ENCODE measurements around the gene PCNX2.
"Not testable (repeated sequence)": the region's sequence is repeated elsewhere in the genome, so short reads cannot be mapped to it uniquely, and the experiment has no call there.

Gene PCNX2

DNA sequence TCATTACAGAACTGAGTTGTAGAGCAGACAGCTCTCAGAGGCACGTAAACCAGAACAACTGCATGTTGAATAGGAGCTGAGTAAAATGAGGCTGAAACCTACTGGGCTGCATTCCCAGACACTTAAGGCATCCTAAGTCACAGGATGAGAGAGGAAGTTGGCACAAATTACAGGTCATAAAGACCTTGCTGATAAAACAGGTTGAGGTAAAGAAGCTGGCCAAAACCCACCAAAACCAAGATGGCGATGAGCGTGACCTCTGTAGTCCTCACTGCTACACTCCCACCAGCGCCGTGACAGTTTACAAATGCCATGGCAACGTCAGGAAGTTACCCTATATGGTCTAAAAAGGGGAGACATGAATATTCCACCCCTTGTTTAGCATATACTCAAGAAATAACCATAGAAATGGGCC is 187.8 kb downstream of the PCNX2 start:
- DNase-seq (ENCODE audit: low read depth, low spot score), result peak; percentile 70

DNA sequence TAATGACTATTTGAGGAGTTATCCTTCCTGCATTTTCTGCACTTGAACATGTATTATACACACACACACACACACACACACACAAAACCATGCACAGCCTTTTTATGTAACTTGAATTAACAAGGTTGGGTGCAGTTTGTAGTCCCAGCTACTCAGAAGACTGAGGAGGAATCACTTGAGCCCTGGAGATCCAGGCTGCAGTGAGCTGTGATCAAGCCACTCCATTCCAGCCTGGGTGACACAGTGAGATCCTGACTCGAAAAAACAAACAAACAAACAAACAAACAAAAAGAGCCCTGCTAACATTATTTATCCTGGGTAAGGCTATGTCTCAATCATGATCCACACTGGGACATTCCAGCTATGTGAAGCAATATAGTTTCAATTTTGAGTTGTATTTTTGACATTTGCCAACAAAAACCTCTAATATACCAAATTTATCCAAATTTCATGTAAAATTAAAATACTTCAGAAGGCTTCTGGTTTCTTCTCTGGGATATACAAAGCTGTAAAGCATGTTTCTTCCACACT is 188.3 kb downstream of the PCNX2 start:
- peak; percentile 18 for DNase-seq (ENCODE audit: low read depth, low spot score)

DNA sequence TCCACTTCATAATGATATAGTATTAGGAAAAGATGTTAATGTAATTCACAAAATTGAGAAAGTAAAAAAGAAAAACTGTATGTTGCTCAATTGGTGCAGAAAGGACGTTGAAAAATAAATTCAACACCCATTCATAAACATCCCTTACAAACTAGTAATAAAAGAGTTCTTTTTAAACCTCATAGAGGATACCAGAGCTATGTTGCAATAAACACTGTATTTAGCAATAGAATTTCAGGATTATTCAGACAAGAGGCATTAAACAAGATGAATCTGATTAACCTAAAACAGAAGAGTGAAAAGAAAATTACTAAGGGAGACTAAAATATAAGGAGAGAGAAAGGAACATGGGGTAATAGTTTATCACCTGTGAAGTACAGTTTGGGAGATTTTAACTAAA is 190.3 kb downstream of the PCNX2 start:
- DNase-seq (ENCODE audit: low read depth, low spot score), result no peak

DNA sequence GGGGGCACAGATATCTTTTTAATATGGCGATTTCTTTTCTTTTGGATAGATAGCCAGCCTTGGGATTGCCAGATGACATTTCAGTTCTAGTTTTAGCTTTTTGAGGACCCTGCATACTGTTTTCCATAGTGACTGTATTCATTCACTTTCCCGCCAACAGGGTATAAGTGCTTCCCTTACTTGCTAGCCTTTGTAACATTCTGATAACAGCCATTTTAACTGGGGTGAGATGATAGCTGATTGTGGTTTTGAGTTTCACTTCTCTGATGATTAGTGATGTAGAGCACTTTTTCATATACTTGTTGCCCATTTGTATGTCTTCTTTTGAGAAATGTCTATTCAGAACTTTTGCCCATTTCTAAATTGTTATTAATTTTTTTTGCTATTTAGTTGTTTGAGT is 193.2 kb downstream of the PCNX2 start:
- no peak for DNase-seq (ENCODE audit: low read depth, low spot score)

DNA sequence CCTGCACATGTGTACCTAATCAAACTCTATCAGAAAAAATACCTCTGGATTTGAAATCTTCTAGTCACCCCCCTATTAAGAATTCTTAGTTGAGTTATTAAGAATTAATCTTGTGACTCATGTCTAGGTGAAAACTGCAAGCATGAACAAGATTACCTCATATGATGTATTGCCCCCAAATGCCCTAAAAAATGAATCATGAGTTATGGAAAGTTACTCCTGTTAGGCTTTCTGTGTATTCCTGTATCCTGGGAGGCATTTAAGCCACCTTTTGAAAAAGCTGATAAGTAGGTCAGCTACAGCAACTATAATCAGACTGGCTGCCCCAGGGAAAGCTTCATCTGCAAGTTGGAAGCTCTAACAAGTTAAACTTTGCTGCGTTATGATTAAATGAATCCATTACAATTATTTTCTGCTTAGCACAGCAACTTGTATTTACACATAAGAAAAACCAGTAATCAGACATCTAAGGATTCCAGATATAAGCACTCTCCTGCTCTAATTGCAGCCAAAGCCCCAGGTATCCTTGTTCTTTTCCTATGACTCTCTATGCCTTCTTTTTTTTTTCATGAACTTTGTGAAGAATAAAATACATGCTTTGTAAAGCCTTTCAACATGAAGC is 197.5 kb downstream of the PCNX2 start:
- no peak for DNase-seq (ENCODE audit: low read depth, low spot score)

DNA sequence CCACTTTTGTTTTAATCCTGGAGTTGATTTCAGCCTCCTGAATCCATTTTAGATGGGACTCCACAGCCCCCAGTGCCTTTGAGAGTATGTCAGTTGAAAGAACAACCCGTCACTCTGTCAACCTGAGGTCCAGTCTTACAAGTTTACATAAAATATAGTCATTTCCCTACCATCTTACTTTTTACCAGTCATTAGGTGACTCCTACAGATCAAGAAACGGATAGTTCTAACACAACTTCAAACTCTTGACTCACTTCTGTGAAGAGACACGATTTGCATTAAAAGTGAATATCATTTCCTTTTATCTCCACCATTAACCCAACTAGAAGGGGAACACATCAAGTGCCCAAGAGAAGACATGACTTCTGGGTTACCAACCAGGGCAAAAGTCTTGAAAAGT is 198.0 kb downstream of the PCNX2 start:
- DNase-seq (ENCODE audit: low read depth, low spot score), result no peak

DNA sequence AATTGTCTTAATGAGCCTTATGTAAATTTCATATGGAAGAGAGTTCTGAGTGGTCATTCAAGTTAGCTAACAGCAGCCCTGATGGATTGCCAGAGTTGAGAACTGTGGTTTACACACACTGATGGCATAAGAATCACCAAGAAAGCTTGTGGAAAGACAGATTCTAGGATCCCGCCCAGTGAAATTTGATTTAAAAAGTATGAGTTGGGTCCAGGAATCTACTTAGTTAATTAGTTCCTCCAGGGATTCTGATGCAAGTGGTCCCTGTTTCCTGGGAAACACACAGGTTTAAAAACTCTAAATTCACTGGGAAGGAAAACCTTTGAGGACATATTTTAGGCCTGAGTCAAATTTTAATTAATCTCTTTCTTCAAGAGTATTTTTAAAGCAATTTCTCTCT is 200.8 kb downstream of the PCNX2 start:
- DNase-seq (ENCODE audit: low read depth, low spot score), result peak; percentile 54

DNA sequence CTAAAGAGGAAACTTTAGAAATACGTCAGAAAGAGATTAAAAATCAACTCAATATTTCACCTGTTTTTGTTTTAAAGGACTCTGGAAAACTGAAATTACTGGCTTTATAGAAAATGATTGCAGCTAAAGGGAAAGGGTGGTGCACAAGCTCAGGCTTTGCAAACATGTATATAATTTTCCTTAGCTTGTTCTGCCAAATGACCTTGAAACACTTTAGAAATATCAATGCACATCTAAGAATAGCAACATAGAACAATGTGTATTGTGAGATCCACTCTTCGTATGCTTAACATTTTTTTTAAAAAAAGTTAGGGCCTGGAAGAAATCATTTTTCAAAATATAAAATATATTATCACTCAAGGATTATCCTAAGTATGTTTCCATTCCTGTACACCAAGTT is 201.3 kb downstream of the PCNX2 start:
- DNase-seq (ENCODE audit: low read depth, low spot score), result no peak

DNA sequence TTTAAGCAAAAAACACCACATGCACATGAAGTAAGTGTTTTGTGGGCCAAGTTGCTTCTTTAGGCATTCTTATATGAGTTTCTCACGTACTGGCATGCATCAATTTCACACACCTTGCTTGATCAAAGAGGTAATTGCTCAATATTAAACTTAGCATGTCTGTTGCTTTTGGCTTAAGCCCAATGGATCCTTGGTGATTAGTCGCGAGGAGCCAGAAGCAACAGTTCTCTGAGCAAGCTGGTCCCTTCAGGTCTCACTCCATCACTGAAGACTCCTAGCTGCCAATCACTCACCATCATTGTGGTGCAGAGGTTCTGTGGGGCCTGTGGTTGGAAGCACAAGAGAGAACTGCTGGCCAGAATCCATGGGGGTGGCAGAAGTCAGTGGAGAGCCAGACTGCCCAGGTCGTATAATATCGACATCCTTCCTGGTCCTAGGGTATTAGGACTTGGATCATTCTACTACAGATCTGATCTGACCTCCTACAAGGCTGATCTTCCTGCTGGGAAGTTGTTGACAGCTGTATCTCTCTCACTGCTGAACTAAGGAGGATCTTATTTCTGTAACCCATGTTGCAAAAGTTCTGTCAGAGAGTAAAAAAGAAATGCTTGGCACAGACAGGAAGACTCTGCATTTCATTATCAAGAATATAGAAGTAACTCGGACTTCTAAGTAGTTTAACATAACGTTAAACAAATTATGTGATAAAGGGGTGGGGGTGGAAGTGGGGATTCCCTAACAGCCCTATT is 204.6 kb downstream of the PCNX2 start:
- no peak for DNase-seq (ENCODE audit: low read depth, low spot score)

DNA sequence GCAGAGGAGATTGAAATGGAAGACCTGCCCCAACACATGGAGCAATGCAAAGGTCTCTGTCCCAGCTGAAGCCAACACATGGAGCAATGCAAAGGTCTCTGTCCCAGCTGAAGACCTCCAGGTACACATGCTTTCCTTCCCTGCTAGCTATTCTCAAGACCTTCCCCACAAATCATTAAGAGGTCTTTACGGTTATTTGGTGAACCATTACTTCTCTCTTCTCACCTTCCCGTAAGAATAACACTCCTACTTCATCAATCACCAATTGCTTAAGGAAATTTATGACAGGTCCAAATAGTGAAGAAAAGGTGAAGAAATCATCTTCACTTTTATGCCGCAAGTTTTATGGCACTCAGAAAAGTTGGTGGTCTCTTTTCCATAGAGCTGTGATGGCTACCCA is 206.3 kb downstream of the PCNX2 start:
- no peak for DNase-seq (ENCODE audit: low read depth, low spot score)

DNA sequence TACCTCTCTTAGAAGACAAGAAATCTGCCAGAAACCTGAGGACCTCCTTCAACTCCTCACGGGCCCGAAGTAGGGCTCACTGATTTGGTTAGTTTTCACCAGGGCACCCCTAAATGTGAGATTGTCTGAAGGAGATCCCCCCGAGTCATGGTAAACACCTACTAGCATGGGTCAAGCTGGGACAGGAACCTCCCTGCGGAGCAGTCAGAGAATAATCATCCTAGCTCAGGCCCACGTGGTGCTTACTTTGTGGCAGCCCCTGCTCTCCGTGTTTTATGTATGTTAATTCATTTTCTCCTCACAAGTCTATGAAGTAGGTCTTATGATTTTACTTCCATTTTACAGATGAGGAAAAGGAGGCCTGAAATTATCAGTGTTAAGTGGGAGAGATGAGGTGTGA is 206.9 kb downstream of the PCNX2 start:
- no peak for DNase-seq (ENCODE audit: low read depth, low spot score)

DNA sequence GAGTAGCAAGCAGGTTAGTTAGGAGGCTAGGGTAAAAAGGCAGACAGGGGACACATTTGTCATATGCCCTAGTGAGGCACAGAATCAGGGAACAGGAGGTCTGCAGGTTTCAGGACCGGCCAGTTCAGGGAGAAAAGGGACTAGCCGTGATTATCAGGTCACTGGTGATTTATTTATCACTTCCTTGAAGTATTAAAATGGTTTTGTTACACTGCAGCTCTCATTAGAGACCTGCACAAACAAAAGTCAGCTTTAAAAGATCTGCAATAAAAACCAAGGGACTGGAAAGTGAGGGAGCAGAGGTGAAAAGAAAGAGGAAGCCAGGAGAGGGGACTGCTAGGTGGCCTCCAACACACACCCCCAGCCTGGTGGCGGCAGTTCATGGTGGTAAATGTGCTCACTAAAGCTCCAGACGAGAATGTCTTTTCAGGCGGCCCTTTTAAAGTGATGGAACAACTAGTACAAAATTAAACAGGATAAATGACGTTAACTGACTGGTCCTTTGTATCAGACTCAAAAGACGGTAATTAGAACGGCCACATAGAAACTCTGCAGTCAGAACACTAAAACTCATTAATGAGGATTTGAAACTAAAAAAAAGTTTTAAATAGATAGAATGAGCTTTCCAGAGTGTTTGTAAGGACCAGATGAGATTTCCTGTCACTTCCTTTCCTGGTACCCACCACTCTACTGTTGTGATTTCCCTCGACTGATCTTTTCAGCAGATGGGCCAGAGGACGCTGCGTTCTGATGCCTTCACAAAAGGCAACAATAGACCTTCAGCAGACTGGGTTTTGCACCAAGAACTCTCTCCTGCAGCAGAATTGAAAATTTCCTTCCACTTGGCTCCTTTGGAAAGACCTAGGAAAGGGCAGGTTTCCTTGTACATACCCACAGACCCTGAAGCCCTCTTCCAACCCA is 208.3 kb downstream of the PCNX2 start:
- no peak for DNase-seq (ENCODE audit: low read depth, low spot score)

DNA sequence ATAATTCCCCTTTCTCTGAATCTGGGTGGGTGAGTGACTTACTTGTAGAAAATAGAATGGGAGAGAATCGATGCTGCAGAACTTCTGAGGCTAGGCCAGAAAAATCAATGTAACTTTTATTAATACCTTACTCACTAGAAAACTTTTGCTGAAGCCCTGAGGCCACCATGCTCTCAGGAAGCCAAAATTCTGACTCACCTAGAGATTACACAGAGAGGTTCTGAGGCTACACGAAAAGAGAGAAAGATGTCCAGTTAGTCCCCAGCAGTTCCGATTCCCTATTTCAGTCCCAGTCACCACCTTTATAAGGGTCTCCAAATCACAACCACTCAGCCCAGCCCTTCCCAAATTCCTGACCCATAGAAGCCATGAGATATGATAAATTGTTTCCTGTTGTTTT is 210.0 kb downstream of the PCNX2 start:
- DNase-seq (ENCODE audit: low read depth, low spot score), result no peak

DNA sequence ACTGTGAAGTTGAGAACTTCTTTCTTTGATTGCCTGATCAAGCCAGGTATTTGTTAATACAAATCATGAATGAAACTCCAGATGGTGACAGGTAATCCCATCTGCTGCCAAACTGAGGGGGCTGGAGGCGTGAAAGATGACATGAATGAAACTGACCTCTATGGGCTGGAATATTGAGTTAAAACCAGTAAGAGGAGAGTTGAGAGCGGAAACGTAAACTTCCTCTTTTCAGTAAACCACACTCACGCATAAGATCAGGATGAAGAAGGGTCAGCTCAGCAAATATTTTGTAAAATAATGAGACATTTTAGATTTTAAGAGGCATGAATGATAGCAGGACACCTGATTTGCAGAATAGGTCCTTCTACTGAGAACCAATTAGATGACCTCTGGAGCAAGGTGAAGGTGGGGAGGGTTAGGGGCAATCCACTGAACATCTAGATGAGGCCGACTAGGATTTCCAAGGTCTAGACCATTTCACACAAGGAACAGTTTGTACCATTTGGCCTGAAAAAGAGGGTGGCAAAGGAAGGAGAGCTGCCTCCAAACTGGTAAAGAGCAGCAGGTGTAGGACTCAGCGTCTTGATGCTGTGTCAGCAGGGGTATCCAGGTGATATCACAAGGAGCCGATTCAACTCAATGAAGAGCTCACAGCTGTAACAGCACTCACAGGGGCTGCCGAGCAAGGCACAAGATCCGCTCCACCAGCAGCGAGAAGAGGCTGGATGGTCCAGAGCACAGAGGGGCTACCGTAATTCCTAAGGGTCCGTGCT is 212.6 kb downstream of the PCNX2 start:
- no peak for DNase-seq (ENCODE audit: low read depth, low spot score)

DNA sequence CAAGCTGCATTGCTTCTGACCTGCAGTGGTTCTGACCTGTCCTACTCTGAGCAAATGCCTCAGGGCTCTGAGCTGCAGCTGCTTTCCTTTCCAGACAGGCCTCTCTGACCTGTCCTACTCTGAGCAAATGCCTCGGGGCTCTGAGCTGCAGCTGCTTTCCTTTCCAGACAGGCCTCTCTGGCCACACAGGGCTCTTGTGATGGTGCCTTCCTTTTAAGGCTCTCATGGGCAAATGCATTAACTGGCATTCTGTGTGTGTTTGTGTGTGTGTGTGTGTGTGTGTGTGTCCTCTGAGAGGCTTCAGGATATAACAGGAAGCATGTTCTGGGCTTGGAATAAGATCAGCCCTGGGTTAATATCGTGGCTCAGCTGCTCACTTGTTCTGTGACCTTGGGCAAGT is 213.8 kb downstream of the PCNX2 start:
- DNase-seq (ENCODE audit: low read depth, low spot score), result no peak

DNA sequence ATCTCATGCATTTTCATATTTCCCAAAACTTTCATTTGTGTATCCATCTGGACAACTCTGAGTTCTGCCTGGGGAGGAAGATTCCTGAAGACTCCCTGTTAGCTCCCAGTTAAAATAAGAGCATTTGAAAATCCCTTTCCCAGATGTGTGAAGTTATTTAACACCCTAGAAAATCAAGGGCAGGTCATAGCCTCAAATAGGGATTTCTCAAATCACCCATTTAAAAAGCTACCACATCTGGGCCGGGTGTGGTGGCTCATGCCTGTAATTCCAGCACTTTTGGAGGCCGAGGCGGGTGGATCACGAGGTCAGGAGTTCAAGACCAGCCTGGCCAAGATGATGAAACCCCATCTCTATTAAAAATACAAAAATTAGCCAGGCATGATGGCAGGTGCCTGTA is 214.7 kb downstream of the PCNX2 start:
- not testable (repeated sequence) for DNase-seq (ENCODE audit: low read depth, low spot score)

DNA sequence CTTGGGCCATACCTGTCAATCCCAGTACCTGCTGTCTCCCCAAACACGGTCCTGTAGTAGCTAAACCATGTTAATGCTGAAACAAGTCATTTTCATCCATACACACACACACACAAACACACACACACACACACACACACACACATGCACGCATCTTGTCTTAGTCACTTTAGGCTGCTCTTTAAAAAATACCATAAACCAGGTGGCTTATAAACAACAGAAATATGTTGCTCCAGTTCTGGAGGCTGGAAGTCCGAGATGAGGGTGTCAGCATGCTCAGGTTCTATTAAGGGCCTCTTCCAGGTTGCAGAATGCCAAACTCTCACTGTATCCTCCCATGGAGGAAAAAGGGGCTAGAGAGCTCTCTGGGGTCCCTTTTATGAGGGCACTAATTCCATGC is 215.2 kb downstream of the PCNX2 start:
- DNase-seq (ENCODE audit: low read depth, low spot score), result no peak

DNA sequence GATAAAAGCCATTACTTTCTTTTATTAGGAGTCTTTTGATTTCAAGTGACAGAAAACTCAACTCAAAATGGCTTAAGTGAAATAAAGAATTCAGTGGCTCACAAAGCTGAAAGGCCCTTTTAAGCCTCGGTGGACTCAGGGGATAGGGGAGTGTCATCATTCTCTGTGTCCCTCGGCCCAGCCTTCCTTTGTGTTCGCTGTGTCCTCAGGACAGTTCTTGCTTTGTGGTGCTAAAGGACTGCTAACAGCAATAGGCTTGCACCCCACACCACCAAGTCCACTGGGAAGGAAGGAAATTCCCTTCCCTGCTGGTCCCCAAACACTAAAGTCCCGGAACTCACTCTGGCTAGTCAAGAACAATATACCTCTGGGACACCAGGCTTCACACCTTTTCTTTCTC is 216.0 kb downstream of the PCNX2 start:
- no peak for DNase-seq (ENCODE audit: low read depth, low spot score)

DNA sequence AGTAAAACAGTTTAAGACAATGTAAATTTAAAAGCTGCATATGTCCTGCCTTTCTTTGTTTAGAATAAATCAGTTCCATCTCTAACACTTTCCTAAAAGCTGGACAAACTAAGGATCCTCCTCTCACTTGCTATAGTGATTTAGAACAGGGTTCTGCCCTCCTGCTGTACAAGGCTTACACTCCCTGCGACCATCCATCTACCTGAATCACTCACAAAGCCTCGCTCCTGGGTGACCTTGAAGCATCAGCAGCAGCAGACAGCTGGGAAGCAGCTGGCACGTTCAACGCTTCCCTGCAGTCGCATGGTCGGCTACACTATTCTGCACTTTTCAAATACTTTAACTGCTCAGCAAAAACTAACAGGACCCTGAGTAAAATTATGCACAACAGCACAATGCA is 217.1 kb downstream of the PCNX2 start:
- no peak for DNase-seq (ENCODE audit: low read depth, low spot score)

DNA sequence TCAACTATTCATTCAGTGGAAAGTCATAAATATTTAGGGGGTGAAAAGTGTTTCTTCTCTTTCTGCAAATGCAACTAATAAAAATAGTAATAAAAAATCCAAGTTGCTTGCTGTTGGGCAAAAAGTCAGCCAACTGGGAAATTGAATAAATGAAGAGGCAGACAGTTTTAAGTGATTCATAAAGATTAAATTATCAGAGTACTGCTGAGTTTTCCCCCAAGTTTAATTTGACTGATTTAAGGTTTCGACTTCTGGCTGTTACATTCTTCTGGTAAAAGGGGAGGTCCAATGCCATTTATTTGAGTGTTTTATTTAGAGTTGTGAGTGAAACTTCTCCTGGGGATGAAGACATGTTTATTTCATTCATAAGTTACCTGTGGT is 219.6 kb downstream of the PCNX2 start:
- no peak for DNase-seq (ENCODE audit: low read depth, low spot score)

DNA sequence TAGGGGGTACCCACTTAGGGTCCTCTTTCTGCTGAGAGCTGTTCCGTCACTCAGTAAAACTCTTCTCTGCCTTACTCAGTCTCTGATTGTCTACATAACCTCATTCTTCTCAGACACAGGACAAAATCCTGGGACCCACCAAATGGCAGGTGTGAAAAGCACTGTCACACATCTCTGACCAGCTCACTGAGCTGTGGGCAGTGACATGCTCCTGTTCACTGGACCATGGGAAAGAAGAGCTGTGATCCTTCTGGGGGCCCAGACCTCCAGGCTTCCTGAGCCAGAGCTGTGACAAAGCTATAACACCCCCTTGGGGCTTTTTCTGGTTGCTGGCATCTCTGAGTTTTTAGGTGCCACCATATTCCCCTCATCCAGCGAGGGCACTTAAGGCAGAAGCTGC is 229.4 kb downstream of the PCNX2 start:
- no peak for DNase-seq (ENCODE audit: low read depth, low spot score)

DNA sequence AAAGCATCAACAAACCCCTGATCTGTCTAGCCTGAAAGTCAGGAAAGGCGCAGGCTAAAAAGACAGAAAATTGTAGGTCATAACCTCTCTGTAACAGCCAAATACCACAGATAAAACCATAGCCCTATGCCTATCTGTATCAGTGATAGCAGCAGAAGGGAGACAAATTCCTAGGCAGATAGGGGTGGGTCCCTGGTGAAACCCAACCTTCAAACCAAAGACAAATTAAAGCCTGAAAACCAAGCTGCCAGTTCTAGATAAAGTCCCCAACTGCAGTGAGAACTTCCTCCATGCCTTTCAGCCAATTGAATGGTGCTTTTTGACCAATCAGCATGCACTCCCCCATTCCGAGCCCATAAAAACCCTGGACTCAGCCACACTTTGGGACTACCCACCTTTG is 229.8 kb downstream of the PCNX2 start:
- DNase-seq (ENCODE audit: low read depth, low spot score), result no peak
